Parathyroid adenoma (tissue), 2 donors: ENCODE measurements around the gene CD109.
A peak's percentile ranks its signal among the peaks of the same experiment; 100 is the strongest.
"Not testable (repeated sequence)": the region's sequence is repeated elsewhere in the genome, so short reads cannot be mapped to it uniquely, and the experiment has no call there.

ENCODE experiments used
- H2AFZ ChIP-seq: fragments of 300-600 bp; sonication (generic); one replicate; pipeline ENCODE4 v1.7.0; 2017; ENCODE audit warnings: antibody characterized with exemption, mild to moderate bottlenecking
- H3K27ac ChIP-seq: fragments of 300-600 bp; sonication (generic); one replicate; pipeline ENCODE4 v1.7.0; 2017
- H3K27me3 ChIP-seq: fragments of 300-600 bp; sonication (generic); one replicate; pipeline ENCODE4 v1.7.0; 2017; ENCODE audit warnings: low read length; ENCODE audit not compliant: control insufficient read depth, insufficient read depth
- H3K36me3 ChIP-seq: fragments of 300-600 bp; sonication (generic); one replicate; pipeline ENCODE4 v1.7.0; 2017; ENCODE audit warnings: low read length; ENCODE audit not compliant: control insufficient read depth, insufficient read depth
- H3K4me1 ChIP-seq: fragments of 300-600 bp; sonication (generic); one replicate; pipeline ENCODE4 v1.7.0; 2017; ENCODE audit warnings: control low read depth
- H3K4me2 ChIP-seq: fragments of 300-600 bp; sonication (generic); one replicate; pipeline ENCODE4 v1.7.0; 2017; ENCODE audit warnings: low read length
- H3K4me3 ChIP-seq: fragments of 300-600 bp; sonication (generic); one replicate; pipeline ENCODE4 v1.7.0; 2017; ENCODE audit warnings: low read depth, low read length
- H3K79me2 ChIP-seq: fragments of 300-600 bp; sonication (generic); one replicate; pipeline ENCODE4 v1.7.0; 2017; ENCODE audit warnings: control low read depth
- H3K9ac ChIP-seq: fragments of 300-600 bp; sonication (generic); one replicate; pipeline ENCODE4 v1.7.0; 2017; ENCODE audit warnings: mild to moderate bottlenecking
- H3K9me3 ChIP-seq: fragments of 300-600 bp; sonication (generic); one replicate; pipeline ENCODE4 v1.7.0; 2017; ENCODE audit warnings: low read length; ENCODE audit not compliant: control insufficient read depth
- TF ChIP-seq, protein P1 (sequence below): fragments of 300-600 bp; sonication (generic); IDR thresholded peaks from one replicate; pipeline ENCODE4 v1.7.0; 2017; ENCODE audit warnings: antibody characterized with exemption, mild to moderate bottlenecking
- donor health status: primary hyperparathyroidism.

The CD109 gene

DNA sequence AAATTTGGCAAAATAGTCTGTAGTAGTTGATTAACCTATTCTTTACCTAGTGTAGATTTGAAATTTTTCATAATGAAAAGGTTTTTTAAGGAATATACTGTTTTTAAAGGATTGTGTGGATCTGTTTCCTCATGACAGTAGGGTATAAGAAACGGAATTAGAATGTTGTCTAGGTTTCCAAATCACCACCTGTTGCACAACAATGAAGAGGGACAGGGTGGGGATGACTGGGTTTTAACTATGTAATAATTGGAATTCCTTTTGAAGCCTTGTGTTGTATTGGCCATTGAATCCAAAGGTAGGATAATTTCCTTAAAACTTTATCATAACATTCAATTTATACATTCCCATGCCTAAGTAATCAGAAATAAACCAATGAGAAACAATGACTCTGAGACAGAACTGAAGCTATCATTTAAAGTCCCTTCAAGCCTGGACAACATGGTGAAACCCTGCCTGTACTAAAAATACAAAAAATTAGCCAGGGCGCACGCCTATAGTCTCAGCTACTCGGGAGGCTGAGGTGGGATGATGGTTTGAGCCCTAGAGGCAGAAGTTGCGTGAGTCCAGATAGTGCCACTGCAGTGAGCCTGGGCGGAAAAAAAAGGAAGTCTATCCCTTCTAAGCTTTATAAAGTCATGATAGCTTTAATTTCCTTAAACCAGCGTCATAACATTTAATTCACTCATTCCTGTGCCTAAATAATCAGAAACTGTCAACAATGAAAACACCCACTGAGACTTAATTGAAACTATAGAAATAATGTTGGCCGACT, 23.9 kb upstream of the CD109 start:
- no peaks in the 10 kb centered on the region for H3K9me3 ChIP-seq
- H3K27me3 ChIP-seq = no peaks in the 10 kb centered on the region
- H3K79me2 ChIP-seq = no peaks in the 10 kb centered on the region
- no peak overlapping the region for H3K27ac ChIP-seq
- no peak overlapping the region for H3K4me2 ChIP-seq
- no peaks in the 10 kb centered on the region for H3K36me3 ChIP-seq
- H2AFZ ChIP-seq = no peak overlapping the region
- TF ChIP-seq, protein P1, sequence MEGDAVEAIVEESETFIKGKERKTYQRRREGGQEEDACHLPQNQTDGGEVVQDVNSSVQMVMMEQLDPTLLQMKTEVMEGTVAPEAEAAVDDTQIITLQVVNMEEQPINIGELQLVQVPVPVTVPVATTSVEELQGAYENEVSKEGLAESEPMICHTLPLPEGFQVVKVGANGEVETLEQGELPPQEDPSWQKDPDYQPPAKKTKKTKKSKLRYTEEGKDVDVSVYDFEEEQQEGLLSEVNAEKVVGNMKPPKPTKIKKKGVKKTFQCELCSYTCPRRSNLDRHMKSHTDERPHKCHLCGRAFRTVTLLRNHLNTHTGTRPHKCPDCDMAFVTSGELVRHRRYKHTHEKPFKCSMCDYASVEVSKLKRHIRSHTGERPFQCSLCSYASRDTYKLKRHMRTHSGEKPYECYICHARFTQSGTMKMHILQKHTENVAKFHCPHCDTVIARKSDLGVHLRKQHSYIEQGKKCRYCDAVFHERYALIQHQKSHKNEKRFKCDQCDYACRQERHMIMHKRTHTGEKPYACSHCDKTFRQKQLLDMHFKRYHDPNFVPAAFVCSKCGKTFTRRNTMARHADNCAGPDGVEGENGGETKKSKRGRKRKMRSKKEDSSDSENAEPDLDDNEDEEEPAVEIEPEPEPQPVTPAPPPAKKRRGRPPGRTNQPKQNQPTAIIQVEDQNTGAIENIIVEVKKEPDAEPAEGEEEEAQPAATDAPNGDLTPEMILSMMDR = no peak
- peaks cover 20% of the 10 kb centered on the region for H3K4me1 ChIP-seq
- H3K4me3 ChIP-seq = no peak overlapping the region
- H3K9ac ChIP-seq = no peak overlapping the region

DNA sequence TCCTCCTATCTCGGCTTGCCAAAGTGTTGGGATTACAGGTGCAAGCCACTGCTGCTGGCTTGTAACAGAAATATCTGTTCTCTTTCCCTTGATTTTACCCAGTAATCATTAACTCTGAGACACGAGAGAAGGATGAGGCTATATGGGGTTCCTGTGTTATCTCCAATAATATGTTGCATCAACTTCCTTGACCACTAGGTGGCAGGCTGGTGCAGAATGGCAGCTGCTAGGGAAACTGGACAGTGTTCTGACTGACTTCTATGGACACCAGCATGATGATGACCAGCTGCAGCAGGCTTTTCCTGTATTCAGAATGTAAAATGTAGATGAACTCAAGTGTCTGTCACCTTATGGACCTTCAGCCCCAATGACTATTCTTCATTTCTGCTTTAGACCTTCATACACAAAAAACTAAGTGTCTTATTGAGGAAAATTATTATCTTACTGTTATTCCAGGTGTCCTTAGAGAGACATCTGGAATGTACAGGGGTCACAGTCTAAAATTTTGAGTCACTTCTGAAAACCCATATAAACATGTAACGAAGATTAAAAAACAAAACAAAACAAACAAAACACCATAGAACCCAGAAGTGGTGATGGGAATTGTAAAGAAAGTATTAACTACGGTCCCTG, 20.4 kb upstream of the CD109 start:
- H3K36me3 ChIP-seq = no peaks in the 10 kb centered on the region
- H3K79me2 ChIP-seq = no peaks in the 10 kb centered on the region
- H3K9ac ChIP-seq = no peak overlapping the region
- H3K27ac ChIP-seq = peak overlapping the region; percentile 29
- H3K4me3 ChIP-seq = no peak overlapping the region
- H2AFZ ChIP-seq = peak overlapping the region; percentile 74
- no peaks in the 10 kb centered on the region for H3K27me3 ChIP-seq
- H3K4me1 ChIP-seq = peaks cover 4% of the 10 kb centered on the region
- H3K4me2 ChIP-seq = no peak overlapping the region
- TF ChIP-seq, protein P1 = peak; percentile 97
- H3K9me3 ChIP-seq = no peaks in the 10 kb centered on the region

DNA sequence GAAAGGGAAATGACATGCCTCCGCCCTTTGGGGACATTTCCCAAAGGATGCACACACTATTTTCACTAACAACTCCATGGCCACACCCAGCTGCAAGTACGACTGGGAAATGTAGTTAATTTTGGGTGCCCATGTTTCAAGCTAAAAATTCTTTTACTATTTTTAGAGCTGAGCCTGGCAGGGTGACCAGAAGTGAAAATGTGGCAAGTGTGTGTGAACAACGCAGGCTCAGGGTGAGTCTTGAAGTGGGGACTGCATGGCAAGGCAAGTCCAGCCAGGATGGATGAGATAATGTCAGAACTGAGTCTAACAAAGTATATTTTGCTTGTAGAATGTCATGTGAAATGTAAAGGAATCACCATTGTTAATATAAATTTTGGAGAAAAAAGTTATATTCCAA, 17.0 kb upstream of the CD109 start:
- TF ChIP-seq, protein P1 = no peak
- H3K9me3 ChIP-seq = no peaks in the 10 kb centered on the region
- peaks cover 4% of the 10 kb centered on the region for H3K4me1 ChIP-seq
- no peak overlapping the region for H2AFZ ChIP-seq
- H3K9ac ChIP-seq = no peak overlapping the region
- H3K36me3 ChIP-seq = no peaks in the 10 kb centered on the region
- H3K27ac ChIP-seq = no peak overlapping the region
- no peaks in the 10 kb centered on the region for H3K79me2 ChIP-seq
- H3K27me3 ChIP-seq = no peaks in the 10 kb centered on the region
- no peak overlapping the region for H3K4me3 ChIP-seq
- no peak overlapping the region for H3K4me2 ChIP-seq

DNA sequence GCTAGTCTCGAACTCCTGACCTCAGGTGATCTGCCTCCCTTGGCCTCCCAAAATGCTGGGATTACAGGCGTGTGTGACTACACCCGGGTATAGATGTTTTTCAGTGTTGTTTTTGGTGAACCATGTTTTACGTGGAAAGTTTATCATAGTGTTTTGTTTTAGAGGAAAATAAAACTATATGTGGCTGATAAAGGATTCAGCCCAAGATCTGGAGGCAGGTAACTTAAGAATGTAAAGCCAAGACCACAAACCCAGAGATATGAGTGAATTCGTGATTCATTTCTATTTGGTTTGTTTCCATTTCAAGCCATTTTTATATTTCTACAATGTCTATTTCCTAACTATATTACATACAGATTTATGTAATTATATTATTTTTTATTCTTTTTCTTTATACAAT, 16.2 kb upstream of the CD109 start:
- H3K4me1 ChIP-seq, H3K27ac ChIP-seq, H3K27me3 ChIP-seq: not testable (repeated sequence)

GRCh38 chr6:73680289-73680918, 15.6 kb upstream of the CD109 start:
- TF ChIP-seq, protein P1 = no peak
- H3K4me3 ChIP-seq = no peak overlapping the region
- H2AFZ ChIP-seq = no peak overlapping the region
- no peaks in the 10 kb centered on the region for H3K27me3 ChIP-seq
- no peaks in the 10 kb centered on the region for H3K9me3 ChIP-seq
- no peak overlapping the region for H3K27ac ChIP-seq
- H3K36me3 ChIP-seq = no peaks in the 10 kb centered on the region
- H3K4me1 ChIP-seq = peaks cover 3% of the 10 kb centered on the region
- H3K79me2 ChIP-seq = no peaks in the 10 kb centered on the region
- H3K9ac ChIP-seq = no peak overlapping the region
- H3K4me2 ChIP-seq = no peak overlapping the region

More for the DNA sequence above, 16.2 kb upstream of the CD109 start:
- H3K4me3 ChIP-seq, H3K9me3 ChIP-seq, H3K36me3 ChIP-seq, H3K9ac ChIP-seq, H3K4me2 ChIP-seq, H3K79me2 ChIP-seq, H2AFZ ChIP-seq: not testable (repeated sequence)

- H3K9ac ChIP-seq = not testable (repeated sequence)
Measured at GRCh38 chr6:73683574-73683973, 12.4 kb upstream of the CD109 start.

More at GRCh38 chr6:73683574-73683973, 12.4 kb upstream of the CD109 start:
- H3K27ac ChIP-seq, H3K4me2 ChIP-seq, H3K4me3 ChIP-seq, H3K36me3 ChIP-seq, H3K9me3 ChIP-seq, H2AFZ ChIP-seq, H3K4me1 ChIP-seq, H3K79me2 ChIP-seq, H3K27me3 ChIP-seq: not testable (repeated sequence)
